Endothelial cell of umbilical vein (primary cell): ENCODE measurements around the gene BABAM2. TPM values are rescaled to one million over a fixed set of nuclear protein-coding genes. Genes with fewer than 3 reads are reported as not detected.

Experiments used
- BruUV-seq: library from RNA; stranded (reverse); fragments of 400-500 nt; replicated peaks from 2 replicates; lab custom pipeline; 2021; lab: Mats Ljungman, UMichigan
- CTCF ChIA-PET: fragments of 300-600, 350-600 bp; sonication (Branson Sonifier 250); formaldehyde crosslinking; loops from one replicate; lab custom pipeline; 2021; ENCODE audit warnings: antibody characterized with exemption, inconsistent platforms; lab: Charles Lee
- POLR2A ChIA-PET: fragments of 300-600, 350-600 bp; sonication (Branson Sonifier 250); formaldehyde crosslinking; loops from one replicate; lab custom pipeline; 2021; ENCODE audit warnings: antibody characterized with exemption, inconsistent platforms; lab: Charles Lee
- DNase-seq: peaks from one replicate; pipeline ENCODE4 v3.0.0-alpha.2; 2011; ENCODE audit warnings: low read depth, low spot score
- FAIRE-seq: peaks from 2 replicates; lab custom pipeline; 2011; peaks lifted over from hg19 to GRCh38; lab: Jason Lieb, UNC
- H2AFZ ChIP-seq: 2 replicates; pipeline ENCODE4 v1.6.0; 2012; ENCODE audit warnings: low read depth, low read length, control low read depth, inconsistent platforms
- H3K27ac ChIP-seq: 2 replicates; pipeline ENCODE4 v1.5.1; 2011; ENCODE audit warnings: low read depth, mild to moderate bottlenecking, control low read depth, low read length, moderate library complexity; ENCODE audit not compliant: insufficient read depth
- H3K27me3 ChIP-seq, 2 experiments: 2 replicates each; pipeline versions ENCODE4 v1.6.0 to v1.6.1; 2011; ENCODE audit warnings: low read length in 2 of 2, mixed read lengths in 1 of 2; ENCODE audit not compliant: control insufficient read depth in 2 of 2, insufficient read depth in 2 of 2
- H3K36me3 ChIP-seq, 2 experiments: 2 replicates in 1 of 2; 3 replicates in 1 of 2; pipeline ENCODE4 v1.5.1; 2011; ENCODE audit warnings: low read length in 2 of 2, mild to moderate bottlenecking in 1 of 2, moderate library complexity in 1 of 2; ENCODE audit not compliant: control insufficient read depth in 2 of 2, insufficient read depth in 2 of 2; ENCODE audit errors: extremely low read depth in 1 of 2
- H3K4me1 ChIP-seq: 3 replicates; pipeline ENCODE4 v1.5.1; 2011; ENCODE audit warnings: mild to moderate bottlenecking, low read length; ENCODE audit not compliant: control insufficient read depth, insufficient read depth; ENCODE audit errors: extremely low read depth
- H3K4me2 ChIP-seq: 2 replicates; pipeline ENCODE4 v1.6.1; 2011; ENCODE audit warnings: low read length, control low read depth, mixed read lengths; ENCODE audit not compliant: insufficient read depth
- H3K4me3 ChIP-seq, 3 experiments: fragments of 200-600 bp in 1 of 3; sonication (generic), shearing (Covaris generic) in 1 of 3; replicated peaks in 1 of 3; 2 replicates each; pipeline ENCODE4 v1.5.1; 2011 to 2016; ENCODE audit warnings: control low read depth in 3 of 3, low read length in 3 of 3, mild to moderate bottlenecking in 2 of 3, inconsistent platforms in 1 of 3, low read depth in 1 of 3, moderate library complexity in 1 of 3; ENCODE audit not compliant: insufficient read depth in 1 of 3
- H3K79me2 ChIP-seq: 2 replicates; pipeline ENCODE4 v1.6.0; 2012; ENCODE audit warnings: low read length, inconsistent platforms; ENCODE audit not compliant: control insufficient read depth, insufficient read depth
- H3K9ac ChIP-seq: replicated peaks from 2 replicates; pipeline ENCODE3; 2011; ENCODE audit warnings: low read length, control low read depth; ENCODE audit not compliant: insufficient read depth; ENCODE audit errors: extremely low read depth
- H3K9me1 ChIP-seq: replicated peaks from 3 replicates; pipeline ENCODE4 v1.6.0; 2011; ENCODE audit warnings: mild to moderate bottlenecking, low read length; ENCODE audit not compliant: control insufficient read depth, insufficient read depth; ENCODE audit errors: extremely low read depth
- H3K9me3 ChIP-seq: replicated peaks from 2 replicates; pipeline ENCODE4 v1.5.1; 2012; ENCODE audit warnings: low read length, inconsistent platforms; ENCODE audit not compliant: control insufficient read depth, insufficient read depth
- H4K20me1 ChIP-seq: replicated peaks from 2 replicates; pipeline ENCODE3; 2011; ENCODE audit warnings: mild to moderate bottlenecking, low read length; ENCODE audit not compliant: control insufficient read depth, insufficient read depth; ENCODE audit errors: extremely low read depth
- CTCF ChIP-seq, 2 donors: IDR thresholded peaks; 1 replicate in 1 of 2; 2 replicates in 1 of 2; pipeline ENCODE4 v1.5.1; 2011; ENCODE audit warnings: low read length in 2 of 2, mild to moderate bottlenecking in 2 of 2, moderate library complexity in 2 of 2, control low read depth in 1 of 2, inconsistent platforms in 1 of 2, low read depth in 1 of 2; ENCODE audit not compliant: insufficient read depth in 1 of 2; ENCODE audit errors: extremely low read depth in 1 of 2
- EZH2 ChIP-seq: IDR thresholded peaks from 2 replicates; pipeline ENCODE4 v1.6.1; 2012; ENCODE audit warnings: borderline replicate concordance, low read depth, mild to moderate bottlenecking, moderate library complexity, low read length, inconsistent platforms; ENCODE audit not compliant: severe bottlenecking
- FOS ChIP-seq: IDR thresholded peaks from 2 replicates; pipeline ENCODE4 v1.6.1; 2011; ENCODE audit warnings: mild to moderate bottlenecking, low read length, moderate library complexity, borderline replicate concordance; ENCODE audit not compliant: insufficient read depth
- GATA2 ChIP-seq: IDR thresholded peaks from 2 replicates; pipeline ENCODE4 v1.7.0; 2011; ENCODE audit warnings: low read depth, mild to moderate bottlenecking, moderate library complexity, mixed read lengths, low read length; ENCODE audit not compliant: insufficient read length, insufficient read depth
- JUN ChIP-seq: IDR thresholded peaks from 2 replicates; pipeline ENCODE4 v1.6.1; 2011; ENCODE audit warnings: borderline replicate concordance, low read depth; ENCODE audit not compliant: insufficient read length, insufficient read depth
- MAX ChIP-seq: IDR thresholded peaks from 2 replicates; pipeline ENCODE4 v1.6.1; 2011; ENCODE audit not compliant: insufficient read depth, insufficient read length
- MYC ChIP-seq: IDR thresholded peaks from one replicate; pipeline ENCODE4 v1.6.1; 2011; ENCODE audit warnings: mild to moderate bottlenecking, low read depth, low read length
- POLR2A ChIP-seq: IDR thresholded peaks from 2 replicates; pipeline ENCODE4 v1.6.1; 2012; ENCODE audit warnings: low read depth, mild to moderate bottlenecking, control low read depth, low read length
- POLR2AphosphoS5 ChIP-seq: IDR thresholded peaks from 2 replicates; pipeline ENCODE4 v1.6.1; 2012; ENCODE audit warnings: low read depth, mild to moderate bottlenecking, control low read depth, low read length, moderate library complexity; ENCODE audit not compliant: insufficient read depth
- dilution Hi-C: fragments of 300-500 bp; cut with MboI; formaldehyde crosslinking; loops from one replicate; pipeline ENCODE4 v1.15.0; 2019; ENCODE audit warnings: low sequenced_read_pairs; ENCODE audit not compliant: extremely low pct_ligation_motif_present
- intact Hi-C: fragments of 100-400 bp; cut with micrococcal nuclease; formaldehyde crosslinking; loops from one replicate; pipeline ENCODE4 v1.10.0; 2022
- polyA plus RNA-seq, 4 experiments: library from polyadenylated mRNA; depleted of rRNA in 3 of 4; stranded (reverse) in 3 of 4; unstranded in 1 of 4; fragments of >200 nt; gene quantifications; 2 replicates each; pipeline versions ENCODE4 v1.2.1 to v1.2.3, GENCODE V29; 2011 to 2012; ENCODE audit warnings: missing spikeins in 1 of 4
- total RNA-seq: library from RNA; stranded (reverse); gene quantifications from 2 replicates; pipeline ENCODE4 v1.2.3, GENCODE V29; 2021

Gene BABAM2
- total and polyA plus RNA-seq, 2 donors (not counting 3 experiments of a cell fraction or from before 2014, with no cell fraction given), result 19.9 to 27.6 TPM

GRCh38 chr2:28377984-28378678, 487.6 kb downstream of the BABAM2 start:
- BruUV-seq, result no TSS peak
- no peak for FAIRE-seq

More at GRCh38 chr2:28377984-28378678, 487.6 kb downstream of the BABAM2 start:
- dilution Hi-C loops, result no loop called here
- H3K9ac ChIP-seq, result no peak overlapping the region
- no peaks in the 10 kb centered on the region for H3K9me1 ChIP-seq
- no peaks in the 10 kb centered on the region for H3K4me1 ChIP-seq
- no peaks in the 10 kb centered on the region for H3K79me2 ChIP-seq
- DNase-seq, result no peak
- H3K36me3 ChIP-seq, result no peaks in the 10 kb centered on the region
- H3K27me3 ChIP-seq, result no peaks in the 10 kb centered on the region
- intact Hi-C loops, result no loop called here
- CTCF ChIA-PET, result interaction anchor here (1.5 kb wide), 1 partner anchor 10 kb away, joined by 8 read pairs; no protein-coding TSS in a partner anchor
- TF ChIP-seq MYC (no peak), FOS (no peak), POLR2AphosphoS5 (no peak), JUN (no peak), MAX (no peak), CTCF (IDR thresholded peaks at IDR 0.05; ENCODE audit: extremely low read depth in 1 of 2, insufficient read depth in 1 of 2, low read depth in 1 of 2, low read length in 2 of 2) (no peak), EZH2 (no peak), POLR2A (no peak), GATA2 (no peak)
- no peak overlapping the region for H3K4me2 ChIP-seq
- H3K4me3 ChIP-seq, result no peak overlapping the region
- H4K20me1 ChIP-seq, result no peaks in the 10 kb centered on the region
- POLR2A ChIA-PET, result no interaction called here
- no peak overlapping the region for H3K27ac ChIP-seq
- no peaks in the 10 kb centered on the region for H3K9me3 ChIP-seq
- H2AFZ ChIP-seq, result no peak overlapping the region
